CD4-positive, alpha-beta T cell treated with Interleukin-15 for 4 hours (primary cell): ENCODE data around the gene WDR47.
"Not testable (repeated sequence)": the region's sequence is repeated elsewhere in the genome, so short reads cannot be mapped to it uniquely, and the experiment has no call there.

ENCODE experiments used
- DNase-seq: peaks from one replicate; pipeline ENCODE4 v3.0.0-alpha.2; 2020; ENCODE audit warnings: low spot score

WDR47 gene

GRCh38 chr1:109052145-109052544 is 10.2 kb upstream of the WDR47 start:
- not testable (repeated sequence) for DNase-seq

GRCh38 chr1:109050228-109050995 is 8.5 kb upstream of the WDR47 start:
- DNase-seq = no peak

GRCh38 chr1:109048335-109048734 is 6.4 kb upstream of the WDR47 start:
- DNase-seq = no peak

GRCh38 chr1:109047339-109047738 is 5.4 kb upstream of the WDR47 start:
- no peak for DNase-seq

GRCh38 chr1:109046671-109047070 is 4.8 kb upstream of the WDR47 start:
- no peak for DNase-seq

- DNase-seq = no peak
Observed at GRCh38 chr1:109045595-109045994, 3.7 kb upstream of the WDR47 start.

GRCh38 chr1:109040989-109041620 is 797 bp downstream of the WDR47 start:
- DNase-seq = peak; percentile 11

GRCh38 chr1:109040627-109040988 is 1.3 kb downstream of the WDR47 start:
- DNase-seq = no peak

- DNase-seq = no peak
Observed at GRCh38 chr1:109034382-109034781, 7.5 kb downstream of the WDR47 start.

- DNase-seq = not testable (repeated sequence)
Observed at GRCh38 chr1:109029493-109029892, 12.4 kb downstream of the WDR47 start.

GRCh38 chr1:109027841-109028240 is 14.1 kb downstream of the WDR47 start:
- DNase-seq = no peak

GRCh38 chr1:109025694-109026093 is 16.2 kb downstream of the WDR47 start:
- DNase-seq = no peak

- DNase-seq = no peak
Observed at GRCh38 chr1:109024646-109025045, 17.3 kb downstream of the WDR47 start.

GRCh38 chr1:109020693-109021257 is 21.1 kb downstream of the WDR47 start:
- no peak for DNase-seq

GRCh38 chr1:109017719-109018118 is 24.2 kb downstream of the WDR47 start:
- not testable (repeated sequence) for DNase-seq

- no peak for DNase-seq
Observed at GRCh38 chr1:109017134-109017533, 24.8 kb downstream of the WDR47 start.

- DNase-seq = no peak
Observed at GRCh38 chr1:109011335-109011734, 30.6 kb downstream of the WDR47 start.

GRCh38 chr1:108996622-108997021 is 45.3 kb downstream of the WDR47 start:
- DNase-seq = not testable (repeated sequence)

- DNase-seq = no peak
Observed at GRCh38 chr1:108983114-108983513, 58.8 kb downstream of the WDR47 start.

- DNase-seq = no peak
Observed at GRCh38 chr1:108976658-108977057, 65.2 kb downstream of the WDR47 start.

- DNase-seq = no peak
Observed at GRCh38 chr1:108972951-108973350, 69.0 kb downstream of the WDR47 start.

GRCh38 chr1:108969346-108969745 is 72.6 kb downstream of the WDR47 start:
- no peak for DNase-seq

- peak; percentile 90 for DNase-seq
Observed at GRCh38 chr1:108963052-108963686, 78.7 kb downstream of the WDR47 start, which contains the start of gene CLCC1. CLCC1 (minus strand) TSS chr1:108963484; CDS start chr1:108950437, 13,047 bp downstream.
